ENCODE data around the gene IMPG1.

IMPG1 gene

GRCh38 chr6:75926293-75927168 is 145.9 kb downstream of the IMPG1 start:
- no peaks in the 10 kb centered on the region; the same call in 1 of the 2 replicates for H3K27me3 ChIP-seq (ENCODE audit: insufficient read depth, low read length)
- no peak overlapping the region for H3K4me2 ChIP-seq (ENCODE audit: low read length)
- no peak for TF ChIP-seq CTCF (IDR thresholded peaks at IDR 0.05; ENCODE audit: low read length)
- no peak for TF ChIP-seq EZH2 (IDR thresholded peaks at IDR 0.05; ENCODE audit: borderline replicate concordance, low read length)
- no peaks in the 10 kb centered on the region for H3K36me3 ChIP-seq (ENCODE audit: insufficient read depth, low read length)
- no peaks in the 10 kb centered on the region for H3K9me2 ChIP-seq (ENCODE audit: low read depth, low read length)
- H3F3A ChIP-seq (ENCODE audit: insufficient read depth, low read length): no peaks in the 10 kb centered on the region
- no peak overlapping the region for H3K27ac ChIP-seq (ENCODE audit: low read depth, low read length, poor library complexity, severe bottlenecking)
- no peak overlapping the region for H2AFZ ChIP-seq (ENCODE audit: low read length)
- H3K79me2 ChIP-seq (ENCODE audit: insufficient read depth, low read length): no peaks in the 10 kb centered on the region
- no peaks in the 10 kb centered on the region for H3K4me1 ChIP-seq (ENCODE audit: insufficient read depth, low read length, severe bottlenecking)
- H3K9ac ChIP-seq (ENCODE audit: low read length): no peak overlapping the region
- no peaks in the 10 kb centered on the region for H3K9me3 ChIP-seq (ENCODE audit: low read length)
- H3K4me3 ChIP-seq (ENCODE audit: low read depth, low read length, poor library complexity, severe bottlenecking): no peak overlapping the region
- no peaks in the 10 kb centered on the region for H4K20me1 ChIP-seq (ENCODE audit: insufficient read depth, low read length)

GRCh38 chr6:75922226-75922625 is 150.2 kb downstream of the IMPG1 start:
- Histone ChIP-seq H3K36me3 (ENCODE audit: insufficient read depth, low read length) (no peaks in the 10 kb centered on the region), H3K27ac (ENCODE audit: low read depth, low read length, poor library complexity, severe bottlenecking) (no peak overlapping the region), H3K27me3 (ENCODE audit: insufficient read depth, low read length) (no peaks in the 10 kb centered on the region), H3K9me3 (ENCODE audit: low read length) (no peaks in the 10 kb centered on the region), H4K20me1 (ENCODE audit: insufficient read depth, low read length) (no peaks in the 10 kb centered on the region), H3F3A (ENCODE audit: insufficient read depth, low read length) (no peaks in the 10 kb centered on the region), H3K9me2 (ENCODE audit: low read depth, low read length) (no peaks in the 10 kb centered on the region), H3K9ac (ENCODE audit: low read length) (no peak overlapping the region), H2AFZ (ENCODE audit: low read length) (no peak overlapping the region), H3K4me2 (ENCODE audit: low read length) (no peak overlapping the region), H3K4me3 (ENCODE audit: low read depth, low read length, poor library complexity, severe bottlenecking) (no peak overlapping the region), H3K4me1 (ENCODE audit: insufficient read depth, low read length, severe bottlenecking) (no peaks in the 10 kb centered on the region), H3K79me2 (ENCODE audit: insufficient read depth, low read length) (no peaks in the 10 kb centered on the region)
- TF ChIP-seq CTCF (IDR thresholded peaks at IDR 0.05; ENCODE audit: low read length): no peak

- no peaks in the 10 kb centered on the region for H3K9me2 ChIP-seq (ENCODE audit: low read depth, low read length)
- no peaks in the 10 kb centered on the region for H4K20me1 ChIP-seq (ENCODE audit: insufficient read depth, low read length)
- H3F3A ChIP-seq (ENCODE audit: insufficient read depth, low read length): no peaks in the 10 kb centered on the region
- H3K36me3 ChIP-seq (ENCODE audit: insufficient read depth, low read length): no peaks in the 10 kb centered on the region
- no peaks in the 10 kb centered on the region for H3K79me2 ChIP-seq (ENCODE audit: insufficient read depth, low read length)
- H3K9ac ChIP-seq (ENCODE audit: low read length): no peak overlapping the region
- no peak overlapping the region for H2AFZ ChIP-seq (ENCODE audit: low read length)
- no peak overlapping the region for H3K4me3 ChIP-seq (ENCODE audit: low read depth, low read length, poor library complexity, severe bottlenecking)
- no peak overlapping the region for H3K4me2 ChIP-seq (ENCODE audit: low read length)
- no peak for TF ChIP-seq CTCF (IDR thresholded peaks at IDR 0.05; ENCODE audit: low read length)
- no peak for TF ChIP-seq EZH2 (IDR thresholded peaks at IDR 0.05; ENCODE audit: borderline replicate concordance, low read length)
- H3K27me3 ChIP-seq (ENCODE audit: insufficient read depth, low read length): no peaks in the 10 kb centered on the region
- no peak overlapping the region for H3K27ac ChIP-seq (ENCODE audit: low read depth, low read length, poor library complexity, severe bottlenecking)
- H3K9me3 ChIP-seq (ENCODE audit: low read length): no peaks in the 10 kb centered on the region
- H3K4me1 ChIP-seq (ENCODE audit: insufficient read depth, low read length, severe bottlenecking): no peaks in the 10 kb centered on the region
These were observed 159.4 kb downstream of the IMPG1 start for GRCh38 chr6:75913040-75913439.

Data from OCI-LY1 (cell line).